ENCODE data around the gene ROBO1.

GRCh38 chr3:78741066-78741645, 1026.6 kb downstream of the ROBO1 start:
- TF ChIP-seq CTCF (IDR thresholded peaks at IDR 0.05) = peak; percentile 45
- no peak for TF ChIP-seq EZH2 (IDR thresholded peaks at IDR 0.05; ENCODE audit: borderline replicate concordance, insufficient read depth, low read depth, low read length, poor library complexity, severe bottlenecking)

All from B cell (primary cell).